GM10847 (cell line): ENCODE data around the gene GFI1B.

ENCODE experiments used
- POLR2A ChIP-seq: IDR thresholded peaks from 2 replicates; pipeline ENCODE4 v1.6.1; 2011; ENCODE audit not compliant: insufficient read length; ENCODE audit errors: extremely low read depth

Gene GFI1B

GRCh38 chr9:132996526-132996925 is 18.0 kb downstream of the GFI1B start:
- TF ChIP-seq POLR2A, result no peak

GRCh38 chr9:132997591-132997990 is 19.1 kb downstream of the GFI1B start:
- TF ChIP-seq POLR2A, result no peak

GRCh38 chr9:132998831-132999635 is 20.5 kb downstream of the GFI1B start:
- no peak for TF ChIP-seq POLR2A

- no peak for TF ChIP-seq POLR2A
Measured at GRCh38 chr9:133002147-133003070, 23.9 kb downstream of the GFI1B start.

- TF ChIP-seq POLR2A, result no peak
Measured at GRCh38 chr9:133003071-133003461, 24.6 kb downstream of the GFI1B start.

GRCh38 chr9:133003671-133004090 is 25.2 kb downstream of the GFI1B start:
- TF ChIP-seq POLR2A, result no peak

- no peak for TF ChIP-seq POLR2A
Measured at GRCh38 chr9:133004091-133004998, 25.9 kb downstream of the GFI1B start.

- no peak for TF ChIP-seq POLR2A
Measured at GRCh38 chr9:133004999-133005760, 26.7 kb downstream of the GFI1B start.

- no peak for TF ChIP-seq POLR2A
Measured at GRCh38 chr9:133005957-133006356, 27.5 kb downstream of the GFI1B start.

GRCh38 chr9:133006731-133007352 is 28.3 kb downstream of the GFI1B start:
- TF ChIP-seq POLR2A, result no peak

- no peak for TF ChIP-seq POLR2A
Measured at GRCh38 chr9:133008406-133008805, 29.9 kb downstream of the GFI1B start.

GRCh38 chr9:133008824-133009223 is 30.3 kb downstream of the GFI1B start:
- TF ChIP-seq POLR2A, result no peak

- no peak for TF ChIP-seq POLR2A
Measured at GRCh38 chr9:133009906-133010582, 31.6 kb downstream of the GFI1B start.
